WTC11 (cell line): ENCODE measurements around the gene SCUBE1. TPM values are rescaled to one million over a fixed set of nuclear protein-coding genes. Genes with fewer than 3 reads are reported as not detected.

ENCODE experiments used
- ATAC-seq: fragments of 200-7000 bp; cut with Tn5 transposase; 2 replicates; pipeline ENCODE4 v1.10.0; 2021; ENCODE audit warnings: mild to moderate bottlenecking, moderate library complexity
- CTCF ChIA-PET: fragments of 300-600 bp; sonication (Branson Sonifier 250); formaldehyde crosslinking; loops from one replicate; lab custom pipeline; 2021; ENCODE audit warnings: antibody characterized with exemption; lab: Charles Lee
- POLR2A ChIA-PET: fragments of 350-600 bp; sonication (Branson Sonifier 250); formaldehyde crosslinking; loops from one replicate; lab custom pipeline; 2021; ENCODE audit warnings: antibody characterized with exemption; lab: Charles Lee
- DNase-seq: peaks from one replicate; pipeline ENCODE4 v3.0.0; 2021; ENCODE audit warnings: low spot score
- H3K27ac Mint-ChIP-seq: 2 replicates; pipeline ENCODE4 v1.8.0; 2021; ENCODE audit warnings: mixed read lengths
- H3K27me3 Mint-ChIP-seq: 2 replicates; pipeline ENCODE4 v1.8.0; 2021; ENCODE audit warnings: low read depth, mild to moderate bottlenecking, moderate library complexity, mixed read lengths
- H3K36me3 Mint-ChIP-seq: 2 replicates; pipeline ENCODE4 v1.8.0; 2021; ENCODE audit warnings: mixed read lengths
- H3K4me1 Mint-ChIP-seq: 2 replicates; pipeline ENCODE4 v1.8.0; 2022; ENCODE audit warnings: mixed read lengths
- H3K4me3 Mint-ChIP-seq: 2 replicates; pipeline ENCODE4 v1.8.0; 2021; ENCODE audit warnings: mild to moderate bottlenecking, moderate library complexity, mixed read lengths
- H3K9me3 Mint-ChIP-seq: 2 replicates; pipeline ENCODE4 v1.8.0; 2021; ENCODE audit warnings: mixed read lengths
- CBFB ChIP-seq: sonication (generic); formaldehyde crosslinking; IDR thresholded peaks from 2 replicates; pipeline ENCODE4 v1.8.1; 2022; ENCODE audit warnings: mild to moderate bottlenecking, low read depth, missing genetic modification reagents
- CREM ChIP-seq: sonication (generic); formaldehyde crosslinking; IDR thresholded peaks from 2 replicates; pipeline ENCODE4 v1.8.1; 2022; ENCODE audit warnings: mild to moderate bottlenecking, missing genetic modification reagents, moderate library complexity
- ETV6 ChIP-seq: sonication (generic); formaldehyde crosslinking; IDR thresholded peaks from 2 replicates; pipeline ENCODE4 v1.8.1; 2022; ENCODE audit warnings: mild to moderate bottlenecking, missing genetic modification reagents
- FOXK1 ChIP-seq: sonication (generic); formaldehyde crosslinking; IDR thresholded peaks from 2 replicates; pipeline ENCODE4 v1.8.0; 2022; ENCODE audit warnings: mild to moderate bottlenecking, moderate library complexity, missing genetic modification reagents
- FOXP1 ChIP-seq: sonication (generic); formaldehyde crosslinking; IDR thresholded peaks from 2 replicates; pipeline ENCODE4 v1.8.0; 2022; ENCODE audit warnings: missing genetic modification reagents, mild to moderate bottlenecking, moderate library complexity, borderline replicate concordance
- GABPB1 ChIP-seq: sonication (generic); formaldehyde crosslinking; IDR thresholded peaks from 2 replicates; pipeline ENCODE4 v1.8.1; 2023; ENCODE audit warnings: mild to moderate bottlenecking, missing genetic modification reagents
- GTF2I ChIP-seq: fragments of 250-450 bp; sonication (Bioruptor Pico); conservative IDR thresholded peaks from 2 replicates; pipeline ENCODE4 v1.4.0; 2021; ENCODE audit warnings: mild to moderate bottlenecking
- KAT7 ChIP-seq: sonication (generic); formaldehyde crosslinking; IDR thresholded peaks from 2 replicates; pipeline ENCODE4 v1.8.1; 2023; ENCODE audit warnings: missing genetic modification reagents, mild to moderate bottlenecking, borderline replicate concordance
- MYBL2 ChIP-seq: sonication (generic); formaldehyde crosslinking; IDR thresholded peaks from 2 replicates; pipeline ENCODE4 v1.8.1; 2023; ENCODE audit warnings: mild to moderate bottlenecking, moderate library complexity, missing genetic modification reagents
- NFE2L1 ChIP-seq: sonication (generic); formaldehyde crosslinking; IDR thresholded peaks from 2 replicates; pipeline ENCODE4 v1.8.1; 2023; ENCODE audit warnings: missing genetic modification reagents
- NR2C2 ChIP-seq: sonication (generic); formaldehyde crosslinking; IDR thresholded peaks from 2 replicates; pipeline ENCODE4 v1.8.0; 2022; ENCODE audit warnings: mild to moderate bottlenecking, missing genetic modification reagents
- TEAD1 ChIP-seq: sonication (generic); formaldehyde crosslinking; IDR thresholded peaks from 2 replicates; pipeline ENCODE4 v1.8.0; 2022; ENCODE audit warnings: mild to moderate bottlenecking, missing genetic modification reagents
- ZBTB21 ChIP-seq: sonication (generic); formaldehyde crosslinking; IDR thresholded peaks from 2 replicates; pipeline ENCODE4 v1.8.1; 2023; ENCODE audit warnings: mild to moderate bottlenecking, missing genetic modification reagents, borderline replicate concordance
- ZNF396 ChIP-seq: fragments of 250-450 bp; sonication (Bioruptor Pico); IDR thresholded peaks from 2 replicates; pipeline ENCODE4 v1.8.0; 2021; ENCODE audit warnings: mild to moderate bottlenecking, moderate library complexity, borderline replicate concordance
- ZNF416 ChIP-seq: fragments of 250-450 bp; sonication (Bioruptor Pico); IDR thresholded peaks from 2 replicates; pipeline ENCODE4 v1.9.0; 2021; ENCODE audit warnings: mild to moderate bottlenecking, inconsistent platforms
- total RNA-seq: library from RNA; stranded (reverse); gene quantifications from 3 replicates; pipeline ENCODE4 v1.2.3, GENCODE V29; 2021
- TF ChIP-seq, protein P1 (sequence below): sonication (generic); formaldehyde crosslinking; IDR thresholded peaks from 2 replicates; pipeline ENCODE4 v1.8.1; 2022; ENCODE audit warnings: mild to moderate bottlenecking, moderate library complexity, missing genetic modification reagents
- TF ChIP-seq, protein P2 (sequence below): sonication (generic); formaldehyde crosslinking; IDR thresholded peaks from 2 replicates; pipeline ENCODE4 v1.8.1; 2023; ENCODE audit warnings: mild to moderate bottlenecking, missing genetic modification reagents, moderate library complexity
- TF ChIP-seq, protein P3 (sequence below): fragments of 250-450 bp; sonication (Bioruptor Pico); IDR thresholded peaks from 2 replicates; pipeline ENCODE4 v1.8.0; 2021; ENCODE audit warnings: mild to moderate bottlenecking
- TF ChIP-seq, protein P4 (sequence below): sonication (generic); formaldehyde crosslinking; IDR thresholded peaks from 2 replicates; pipeline ENCODE4 v1.8.0; 2022; ENCODE audit warnings: mild to moderate bottlenecking, missing genetic modification reagents
- TF ChIP-seq, protein P5 (sequence below): fragments of 200-600 bp; IDR thresholded peaks from 2 replicates; pipeline ENCODE4 v1.8.0; 2022; ENCODE audit warnings: antibody characterized with exemption
- TF ChIP-seq, protein P6 (sequence below): sonication (generic); formaldehyde crosslinking; conservative IDR thresholded peaks from 2 replicates; pipeline ENCODE4 v1.8.1; 2023; ENCODE audit warnings: mild to moderate bottlenecking, low read depth, missing genetic modification reagents, moderate library complexity
- TF ChIP-seq, protein P7 (sequence below): sonication (generic); formaldehyde crosslinking; IDR thresholded peaks from 2 replicates; pipeline ENCODE4 v1.8.1; 2023; ENCODE audit warnings: mild to moderate bottlenecking, moderate library complexity, missing genetic modification reagents
- TF ChIP-seq, protein P8 (sequence below): sonication (generic); formaldehyde crosslinking; IDR thresholded peaks from 2 replicates; pipeline ENCODE4 v1.8.0; 2022; ENCODE audit warnings: mild to moderate bottlenecking, missing genetic modification reagents

The SCUBE1 gene
- total RNA-seq, 1 experiment from 2014 or later: 6.9 TPM

DNA sequence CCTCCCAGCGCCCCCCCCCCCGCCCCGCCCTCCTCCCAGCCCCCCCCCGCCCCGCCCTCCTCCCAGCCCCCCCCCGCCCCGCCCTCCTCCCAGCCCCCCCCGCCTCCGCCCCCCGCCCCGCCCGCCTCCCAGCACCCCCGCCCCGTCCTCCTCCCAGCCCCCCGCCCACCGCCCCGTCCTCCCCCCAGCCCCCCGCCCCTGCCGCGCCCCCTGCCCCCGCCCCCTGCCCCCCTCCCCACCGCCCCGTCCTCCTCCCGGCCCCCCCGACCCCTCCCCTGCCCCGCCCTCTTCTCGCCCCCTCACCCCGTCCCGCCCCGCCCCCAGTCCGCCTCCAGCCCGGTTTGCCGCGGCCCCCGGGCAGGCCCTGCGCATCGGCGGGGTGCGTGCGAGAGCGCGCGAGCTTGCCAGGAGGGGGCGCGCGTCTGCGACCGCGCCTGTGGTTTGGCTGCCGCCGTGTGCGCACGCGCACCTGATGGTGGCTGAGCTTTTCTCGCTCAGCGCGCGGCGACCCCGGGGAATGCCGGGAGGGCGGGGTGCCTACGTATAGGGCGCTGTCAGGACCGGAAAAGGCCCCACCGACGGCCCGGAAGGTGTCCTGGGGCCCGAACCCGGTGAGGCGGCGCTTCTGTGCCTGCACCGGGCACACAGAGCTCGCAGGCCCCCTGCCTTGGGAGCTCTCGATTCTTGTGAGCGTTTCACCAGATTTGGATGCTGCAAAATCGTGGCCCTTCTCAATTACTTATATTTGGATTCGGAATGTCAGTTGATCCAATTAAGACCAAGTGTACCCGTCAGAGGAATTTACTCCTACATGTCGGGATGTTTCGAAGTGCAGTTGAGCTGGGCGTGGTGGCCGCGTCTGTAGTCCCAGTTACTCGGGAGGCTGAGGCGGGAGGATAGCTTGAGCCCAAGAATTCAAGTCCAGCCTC lies 155.7 kb downstream of the SCUBE1 start:
- TF ChIP-seq NR2C2 (peak; percentile 51; the same call in 1 of the 2 replicates), ZNF396 (CRISPR knock-in tag) (no peak), ETV6 (CRISPR knock-in tag) (peak; percentile 85), GTF2I (CRISPR knock-in tag) (no peak; the same call in 1 of the 2 replicates), TEAD1 (peak; percentile 64; the same call in 1 of the 2 replicates), KAT7 (CRISPR knock-in tag) (no peak), GABPB1 (peak; percentile 33; the same call in 1 of the 2 replicates), CREM (peak; percentile 49; the same call in 1 of the 2 replicates), CBFB (0 out of 2 replicates have a peak, but pooled peaks have one; percentile 55), FOXK1 (CRISPR knock-in tag) (peak; percentile 62), MYBL2 (CRISPR knock-in tag) (0 out of 2 replicates have a peak, but pooled peaks have one; percentile 82), FOXP1 (CRISPR knock-in tag) (peak; percentile 56; the same call in 1 of the 2 replicates), ZBTB21 (CRISPR knock-in tag) (peak; percentile 84), NFE2L1 (CRISPR knock-in tag) (no peak), ZNF416 (CRISPR knock-in tag) (0 out of 2 replicates have a peak, but pooled peaks have one; percentile 5)
- TF ChIP-seq, protein P1, sequence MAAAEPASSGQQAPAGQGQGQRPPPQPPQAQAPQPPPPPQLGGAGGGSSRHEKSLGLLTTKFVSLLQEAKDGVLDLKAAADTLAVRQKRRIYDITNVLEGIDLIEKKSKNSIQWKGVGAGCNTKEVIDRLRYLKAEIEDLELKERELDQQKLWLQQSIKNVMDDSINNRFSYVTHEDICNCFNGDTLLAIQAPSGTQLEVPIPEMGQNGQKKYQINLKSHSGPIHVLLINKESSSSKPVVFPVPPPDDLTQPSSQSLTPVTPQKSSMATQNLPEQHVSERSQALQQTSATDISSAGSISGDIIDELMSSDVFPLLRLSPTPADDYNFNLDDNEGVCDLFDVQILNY (CRISPR knock-in tag): peak; percentile 89; the same call in 1 of the 2 replicates
- TF ChIP-seq, protein P2, sequence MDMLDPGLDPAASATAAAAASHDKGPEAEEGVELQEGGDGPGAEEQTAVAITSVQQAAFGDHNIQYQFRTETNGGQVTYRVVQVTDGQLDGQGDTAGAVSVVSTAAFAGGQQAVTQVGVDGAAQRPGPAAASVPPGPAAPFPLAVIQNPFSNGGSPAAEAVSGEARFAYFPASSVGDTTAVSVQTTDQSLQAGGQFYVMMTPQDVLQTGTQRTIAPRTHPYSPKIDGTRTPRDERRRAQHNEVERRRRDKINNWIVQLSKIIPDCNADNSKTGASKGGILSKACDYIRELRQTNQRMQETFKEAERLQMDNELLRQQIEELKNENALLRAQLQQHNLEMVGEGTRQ: peak; percentile 42
- TF ChIP-seq, protein P3, sequence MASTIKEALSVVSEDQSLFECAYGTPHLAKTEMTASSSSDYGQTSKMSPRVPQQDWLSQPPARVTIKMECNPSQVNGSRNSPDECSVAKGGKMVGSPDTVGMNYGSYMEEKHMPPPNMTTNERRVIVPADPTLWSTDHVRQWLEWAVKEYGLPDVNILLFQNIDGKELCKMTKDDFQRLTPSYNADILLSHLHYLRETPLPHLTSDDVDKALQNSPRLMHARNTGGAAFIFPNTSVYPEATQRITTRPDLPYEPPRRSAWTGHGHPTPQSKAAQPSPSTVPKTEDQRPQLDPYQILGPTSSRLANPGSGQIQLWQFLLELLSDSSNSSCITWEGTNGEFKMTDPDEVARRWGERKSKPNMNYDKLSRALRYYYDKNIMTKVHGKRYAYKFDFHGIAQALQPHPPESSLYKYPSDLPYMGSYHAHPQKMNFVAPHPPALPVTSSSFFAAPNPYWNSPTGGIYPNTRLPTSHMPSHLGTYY (CRISPR knock-in tag): no peak
- TF ChIP-seq, protein P4, sequence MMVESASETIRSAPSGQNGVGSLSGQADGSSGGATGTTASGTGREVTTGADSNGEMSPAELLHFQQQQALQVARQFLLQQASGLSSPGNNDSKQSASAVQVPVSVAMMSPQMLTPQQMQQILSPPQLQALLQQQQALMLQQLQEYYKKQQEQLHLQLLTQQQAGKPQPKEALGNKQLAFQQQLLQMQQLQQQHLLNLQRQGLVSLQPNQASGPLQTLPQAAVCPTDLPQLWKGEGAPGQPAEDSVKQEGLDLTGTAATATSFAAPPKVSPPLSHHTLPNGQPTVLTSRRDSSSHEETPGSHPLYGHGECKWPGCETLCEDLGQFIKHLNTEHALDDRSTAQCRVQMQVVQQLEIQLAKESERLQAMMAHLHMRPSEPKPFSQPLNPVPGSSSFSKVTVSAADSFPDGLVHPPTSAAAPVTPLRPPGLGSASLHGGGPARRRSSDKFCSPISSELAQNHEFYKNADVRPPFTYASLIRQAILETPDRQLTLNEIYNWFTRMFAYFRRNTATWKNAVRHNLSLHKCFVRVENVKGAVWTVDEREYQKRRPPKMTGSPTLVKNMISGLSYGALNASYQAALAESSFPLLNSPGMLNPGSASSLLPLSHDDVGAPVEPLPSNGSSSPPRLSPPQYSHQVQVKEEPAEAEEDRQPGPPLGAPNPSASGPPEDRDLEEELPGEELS (CRISPR knock-in tag): peak; percentile 66; the same call in 1 of the 2 replicates
- TF ChIP-seq, protein P5, sequence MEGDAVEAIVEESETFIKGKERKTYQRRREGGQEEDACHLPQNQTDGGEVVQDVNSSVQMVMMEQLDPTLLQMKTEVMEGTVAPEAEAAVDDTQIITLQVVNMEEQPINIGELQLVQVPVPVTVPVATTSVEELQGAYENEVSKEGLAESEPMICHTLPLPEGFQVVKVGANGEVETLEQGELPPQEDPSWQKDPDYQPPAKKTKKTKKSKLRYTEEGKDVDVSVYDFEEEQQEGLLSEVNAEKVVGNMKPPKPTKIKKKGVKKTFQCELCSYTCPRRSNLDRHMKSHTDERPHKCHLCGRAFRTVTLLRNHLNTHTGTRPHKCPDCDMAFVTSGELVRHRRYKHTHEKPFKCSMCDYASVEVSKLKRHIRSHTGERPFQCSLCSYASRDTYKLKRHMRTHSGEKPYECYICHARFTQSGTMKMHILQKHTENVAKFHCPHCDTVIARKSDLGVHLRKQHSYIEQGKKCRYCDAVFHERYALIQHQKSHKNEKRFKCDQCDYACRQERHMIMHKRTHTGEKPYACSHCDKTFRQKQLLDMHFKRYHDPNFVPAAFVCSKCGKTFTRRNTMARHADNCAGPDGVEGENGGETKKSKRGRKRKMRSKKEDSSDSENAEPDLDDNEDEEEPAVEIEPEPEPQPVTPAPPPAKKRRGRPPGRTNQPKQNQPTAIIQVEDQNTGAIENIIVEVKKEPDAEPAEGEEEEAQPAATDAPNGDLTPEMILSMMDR: peak; percentile 69
- TF ChIP-seq, protein P6, sequence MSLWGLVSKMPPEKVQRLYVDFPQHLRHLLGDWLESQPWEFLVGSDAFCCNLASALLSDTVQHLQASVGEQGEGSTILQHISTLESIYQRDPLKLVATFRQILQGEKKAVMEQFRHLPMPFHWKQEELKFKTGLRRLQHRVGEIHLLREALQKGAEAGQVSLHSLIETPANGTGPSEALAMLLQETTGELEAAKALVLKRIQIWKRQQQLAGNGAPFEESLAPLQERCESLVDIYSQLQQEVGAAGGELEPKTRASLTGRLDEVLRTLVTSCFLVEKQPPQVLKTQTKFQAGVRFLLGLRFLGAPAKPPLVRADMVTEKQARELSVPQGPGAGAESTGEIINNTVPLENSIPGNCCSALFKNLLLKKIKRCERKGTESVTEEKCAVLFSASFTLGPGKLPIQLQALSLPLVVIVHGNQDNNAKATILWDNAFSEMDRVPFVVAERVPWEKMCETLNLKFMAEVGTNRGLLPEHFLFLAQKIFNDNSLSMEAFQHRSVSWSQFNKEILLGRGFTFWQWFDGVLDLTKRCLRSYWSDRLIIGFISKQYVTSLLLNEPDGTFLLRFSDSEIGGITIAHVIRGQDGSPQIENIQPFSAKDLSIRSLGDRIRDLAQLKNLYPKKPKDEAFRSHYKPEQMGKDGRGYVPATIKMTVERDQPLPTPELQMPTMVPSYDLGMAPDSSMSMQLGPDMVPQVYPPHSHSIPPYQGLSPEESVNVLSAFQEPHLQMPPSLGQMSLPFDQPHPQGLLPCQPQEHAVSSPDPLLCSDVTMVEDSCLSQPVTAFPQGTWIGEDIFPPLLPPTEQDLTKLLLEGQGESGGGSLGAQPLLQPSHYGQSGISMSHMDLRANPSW (CRISPR knock-in tag): 0 out of 2 replicates have a peak, but pooled peaks have one; percentile 47
- TF ChIP-seq, protein P7, sequence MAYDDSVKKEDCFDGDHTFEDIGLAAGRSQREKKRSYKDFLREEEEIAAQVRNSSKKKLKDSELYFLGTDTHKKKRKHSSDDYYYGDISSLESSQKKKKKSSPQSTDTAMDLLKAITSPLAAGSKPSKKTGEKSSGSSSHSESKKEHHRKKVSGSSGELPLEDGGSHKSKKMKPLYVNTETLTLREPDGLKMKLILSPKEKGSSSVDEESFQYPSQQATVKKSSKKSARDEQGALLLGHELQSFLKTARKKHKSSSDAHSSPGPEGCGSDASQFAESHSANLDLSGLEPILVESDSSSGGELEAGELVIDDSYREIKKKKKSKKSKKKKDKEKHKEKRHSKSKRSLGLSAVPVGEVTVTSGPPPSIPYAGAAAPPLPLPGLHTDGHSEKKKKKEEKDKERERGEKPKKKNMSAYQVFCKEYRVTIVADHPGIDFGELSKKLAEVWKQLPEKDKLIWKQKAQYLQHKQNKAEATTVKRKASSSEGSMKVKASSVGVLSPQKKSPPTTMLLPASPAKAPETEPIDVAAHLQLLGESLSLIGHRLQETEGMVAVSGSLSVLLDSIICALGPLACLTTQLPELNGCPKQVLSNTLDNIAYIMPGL (CRISPR knock-in tag): peak; percentile 63; the same call in 1 of the 2 replicates
- TF ChIP-seq, protein P8, sequence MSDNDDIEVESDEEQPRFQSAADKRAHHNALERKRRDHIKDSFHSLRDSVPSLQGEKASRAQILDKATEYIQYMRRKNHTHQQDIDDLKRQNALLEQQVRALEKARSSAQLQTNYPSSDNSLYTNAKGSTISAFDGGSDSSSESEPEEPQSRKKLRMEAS (CRISPR knock-in tag): peak; percentile 76; the same call in 1 of the 2 replicates
- POLR2A ChIA-PET: interaction anchor here (0.5 to 1.4 kb wide), 5 partner anchors 24 to 676 kb away, joined by 3 to 4 read pairs (median 3); no protein-coding TSS in a partner anchor
- Mint-ChIP-seq H3K27me3 (peaks cover 22% of the 10 kb centered on the region), H3K4me3 (peak overlapping the region; percentile 65), H3K36me3 (peaks cover 4% of the 10 kb centered on the region), H3K9me3 (no peaks in the 10 kb centered on the region), H3K4me1 (peaks cover 24% of the 10 kb centered on the region), H3K27ac (peak overlapping the region; percentile 74)
- ATAC-seq (peak; percentile 86), DNase-seq (peak; percentile 95)
- CTCF ChIA-PET: interaction anchor here (0.6 to 4.9 kb wide), 46 partner anchors 9 to 736 kb away, joined by 3 to 85 read pairs (median 4); partner anchors contain the start of genes EFCAB6, PNPLA3 and POLDIP3
